ENCODE results near the gene GAMT.
A peak's percentile ranks its signal among the peaks of the same experiment; 100 is the strongest.

The GAMT gene

GRCh38 chr19:1438933-1439354 is 37.6 kb upstream of the GAMT start:
- CTCF ChIA-PET: interaction anchor here (0.7 kb wide), 1 partner anchor 16 kb away, joined by 4 read pairs; no protein-coding TSS in a partner anchor
- H3K27ac ChIP-seq: peak overlapping the region; percentile 82
- no peak for TF ChIP-seq CTCF (conservative IDR thresholded peaks at IDR 0.05; ENCODE audit: low read depth)
- POLR2A ChIA-PET (ENCODE audit: low non-redundant PET): no interaction called here
- no peak for DNase-seq (ENCODE audit: low spot score)

- peak; percentile 89 for DNase-seq (ENCODE audit: low spot score)
- peak; percentile 96 for TF ChIP-seq CTCF (conservative IDR thresholded peaks at IDR 0.05; ENCODE audit: low read depth)
- CTCF ChIA-PET: interaction anchor here (0.6 to 0.8 kb wide), 4 partner anchors 17 to 114 kb away, joined by 3 to 6 read pairs (median 4); no protein-coding TSS in a partner anchor
- peak within 1 kb of the TSS; percentile 82 for H3K27ac ChIP-seq
- POLR2A ChIA-PET (ENCODE audit: low non-redundant PET): no interaction called here
These were observed 36.9 kb upstream of the GAMT start, which contains the start of gene RPS15 for GRCh38 chr19:1438035-1438932. Gene RPS15, plus strand, starts transcription at chr19:1438396. Its CDS starts 30 bp downstream, at chr19:1438426.

DNA sequence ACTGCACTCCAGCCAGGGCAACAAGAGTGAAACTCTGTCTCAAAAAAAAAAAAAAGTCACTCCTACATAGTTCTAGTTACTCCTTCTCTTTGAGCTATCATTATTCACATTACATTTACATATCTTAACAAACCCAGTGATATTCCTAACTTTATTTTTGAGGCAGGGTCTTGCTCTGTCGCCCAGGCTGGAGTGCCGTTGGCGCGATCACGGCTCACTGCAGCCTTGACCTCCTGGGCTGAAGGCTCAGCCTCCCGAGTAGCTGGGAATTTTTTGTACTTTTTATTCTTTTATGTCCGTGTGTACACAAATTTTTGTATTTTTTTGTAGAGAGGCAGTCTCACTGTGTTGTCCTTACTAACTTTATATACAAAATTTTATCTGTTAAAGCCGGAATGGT is 36.3 kb upstream of the GAMT start:
- no peak for DNase-seq (ENCODE audit: low spot score)
- TF ChIP-seq CTCF (conservative IDR thresholded peaks at IDR 0.05; ENCODE audit: low read depth): no peak
- H3K27ac ChIP-seq: peak overlapping the region; percentile 82
- POLR2A ChIA-PET (ENCODE audit: low non-redundant PET): no interaction called here
- CTCF ChIA-PET: interaction anchor here (0.5 to 0.8 kb wide), 5 partner anchors 17 to 115 kb away, joined by 3 to 6 read pairs (median 3); no protein-coding TSS in a partner anchor

DNA sequence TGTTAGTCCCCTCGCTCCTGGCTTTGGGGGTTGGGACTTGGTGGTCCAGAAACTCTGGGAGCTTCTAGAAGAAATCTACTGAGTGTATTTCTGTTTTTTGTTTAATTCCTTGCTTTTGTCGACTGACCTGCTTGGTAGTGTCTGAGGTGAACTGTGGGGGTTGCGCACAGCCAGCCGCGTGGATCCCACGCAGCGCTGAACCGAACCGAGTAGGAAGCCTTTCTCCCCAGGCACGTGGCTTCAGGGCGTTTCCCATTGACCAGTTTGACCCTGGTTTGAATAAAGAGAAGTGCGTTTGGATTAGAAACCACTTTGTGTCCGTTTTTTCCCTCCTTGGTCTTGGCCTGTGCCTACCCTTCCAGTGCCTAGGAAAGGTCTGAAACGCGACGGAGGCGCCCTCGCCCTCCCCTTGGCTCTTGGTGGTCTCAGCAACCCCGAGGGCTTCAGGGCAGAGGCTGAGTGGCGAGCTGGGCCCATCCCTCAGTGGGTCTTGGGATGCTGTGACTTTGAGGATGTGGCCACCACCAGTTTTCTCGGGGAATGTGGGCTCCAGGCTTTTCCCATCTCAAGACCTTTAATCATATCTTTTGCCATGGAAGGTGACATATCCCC is 34.1 kb upstream of the GAMT start:
- CTCF ChIA-PET: interaction anchor here (0.7 kb wide), 1 partner anchor 411 kb away, joined by 3 read pairs; no protein-coding TSS in a partner anchor

GRCh38 chr19:1434577-1435060 is 33.3 kb upstream of the GAMT start:
- peak overlapping the region; percentile 82 for H3K27ac ChIP-seq
- no peak for DNase-seq (ENCODE audit: low spot score)
- CTCF ChIA-PET: interaction anchor here (0.7 kb wide), 1 partner anchor 411 kb away, joined by 3 read pairs; no protein-coding TSS in a partner anchor
- TF ChIP-seq CTCF (conservative IDR thresholded peaks at IDR 0.05; ENCODE audit: low read depth): no peak
- POLR2A ChIA-PET (ENCODE audit: low non-redundant PET): no interaction called here

More for the DNA sequence above, 34.1 kb upstream of the GAMT start:
- peak overlapping the region; percentile 82 for H3K27ac ChIP-seq
- POLR2A ChIA-PET (ENCODE audit: low non-redundant PET): interaction anchor here (0.7 kb wide), 1 partner anchor 12 kb away, joined by 4 read pairs; no protein-coding TSS in a partner anchor
- no peak for TF ChIP-seq CTCF (conservative IDR thresholded peaks at IDR 0.05; ENCODE audit: low read depth)
- DNase-seq (ENCODE audit: low spot score): no peak

- POLR2A ChIA-PET (ENCODE audit: low non-redundant PET): no interaction called here
- CTCF ChIA-PET: no interaction called here
- H3K27ac ChIP-seq: peak overlapping the region; percentile 82
- DNase-seq (ENCODE audit: low spot score): no peak
- TF ChIP-seq CTCF (conservative IDR thresholded peaks at IDR 0.05; ENCODE audit: low read depth): no peak
These were observed 32.7 kb upstream of the GAMT start for GRCh38 chr19:1434040-1434366.
